OCI-LY1 (cell line): ENCODE data around the gene TNFAIP3.

Source experiments
- H2AFZ ChIP-seq: fragments of 200-600 bp; sonication (generic), shearing (Covaris generic); 2 replicates; pipeline ENCODE4 v1.6.0; 2014; ENCODE audit warnings: antibody characterized with exemption, mild to moderate bottlenecking, low read length
- H3F3A ChIP-seq: fragments of 200-600 bp; sonication (generic), shearing (Covaris generic); 2 replicates; pipeline ENCODE4 v1.6.0; 2014; ENCODE audit warnings: mild to moderate bottlenecking, antibody characterized with exemption, low read length, moderate library complexity; ENCODE audit not compliant: insufficient read depth
- H3K27ac ChIP-seq: fragments of 200-600 bp; sonication (generic); 2 replicates; pipeline ENCODE4 v1.5.1; 2014; ENCODE audit warnings: low read length, mixed run types, mild to moderate bottlenecking, low read depth; ENCODE audit not compliant: poor library complexity, severe bottlenecking
- H3K27me3 ChIP-seq: fragments of 200-600 bp; sonication (generic); 2 replicates; pipeline ENCODE4 v1.6.0; 2014; ENCODE audit warnings: antibody characterized with exemption, mild to moderate bottlenecking, low read length, moderate library complexity; ENCODE audit not compliant: insufficient read depth
- H3K36me3 ChIP-seq: fragments of 200-600 bp; sonication (generic); 2 replicates; pipeline ENCODE4 v1.6.1; 2014; ENCODE audit warnings: mild to moderate bottlenecking, antibody characterized with exemption, low read length, moderate library complexity, mixed read lengths; ENCODE audit not compliant: insufficient read depth
- H3K4me1 ChIP-seq: fragments of 200-600 bp; sonication (generic); 2 replicates; pipeline ENCODE4 v1.5.1; 2014; ENCODE audit warnings: mild to moderate bottlenecking, low read length, moderate library complexity; ENCODE audit not compliant: insufficient read depth, severe bottlenecking
- H3K4me2 ChIP-seq: fragments of 200-600 bp; sonication (generic), shearing (Covaris generic); 2 replicates; pipeline ENCODE4 v1.6.1; 2014; ENCODE audit warnings: low read length
- H3K4me3 ChIP-seq: fragments of 200-600 bp; sonication (generic); 2 replicates; pipeline ENCODE4 v1.5.1; 2014; ENCODE audit warnings: low read length, low read depth, mild to moderate bottlenecking, mixed read lengths; ENCODE audit not compliant: poor library complexity, severe bottlenecking
- H3K79me2 ChIP-seq: fragments of 200-600 bp; shearing (Covaris generic); 2 replicates; pipeline ENCODE4 v1.6.1; 2016; ENCODE audit warnings: mixed run types, low read length, mixed read lengths; ENCODE audit not compliant: insufficient read depth
- H3K9ac ChIP-seq: fragments of 200-600 bp; sonication (generic), shearing (Covaris generic); 2 replicates; pipeline ENCODE4 v1.6.1; 2014; ENCODE audit warnings: mild to moderate bottlenecking, low read length, mixed read lengths
- H3K9me2 ChIP-seq: fragments of 200-600 bp; sonication (generic), shearing (Covaris generic); 2 replicates; pipeline ENCODE4 v1.6.1; 2014; ENCODE audit warnings: low read depth, mild to moderate bottlenecking, low read length, mixed read lengths
- H3K9me3 ChIP-seq: fragments of 200-600 bp; shearing (Covaris generic); 2 replicates; pipeline ENCODE4 v1.6.1; 2014; ENCODE audit warnings: low read length, mixed read lengths
- H4K20me1 ChIP-seq: fragments of 200-600 bp; sonication (generic), shearing (Covaris generic); 2 replicates; pipeline ENCODE4 v1.6.0; 2016; ENCODE audit warnings: mild to moderate bottlenecking, low read length; ENCODE audit not compliant: insufficient read depth
- EZH2 ChIP-seq: fragments of 200-600 bp; sonication (generic), shearing (Covaris generic); IDR thresholded peaks from 2 replicates; pipeline ENCODE4 v1.8.0; 2017; ENCODE audit warnings: borderline replicate concordance, mixed run types, mild to moderate bottlenecking, antibody characterized with exemption, low read length, moderate library complexity, mixed read lengths
- TF ChIP-seq, protein P1 (sequence below): fragments of 200-600 bp; sonication (generic), shearing (Covaris generic); IDR thresholded peaks from 2 replicates; pipeline ENCODE4 v1.5.1; 2017; ENCODE audit warnings: mild to moderate bottlenecking, antibody characterized with exemption, low read length, moderate library complexity, mixed read lengths

Gene TNFAIP3

DNA sequence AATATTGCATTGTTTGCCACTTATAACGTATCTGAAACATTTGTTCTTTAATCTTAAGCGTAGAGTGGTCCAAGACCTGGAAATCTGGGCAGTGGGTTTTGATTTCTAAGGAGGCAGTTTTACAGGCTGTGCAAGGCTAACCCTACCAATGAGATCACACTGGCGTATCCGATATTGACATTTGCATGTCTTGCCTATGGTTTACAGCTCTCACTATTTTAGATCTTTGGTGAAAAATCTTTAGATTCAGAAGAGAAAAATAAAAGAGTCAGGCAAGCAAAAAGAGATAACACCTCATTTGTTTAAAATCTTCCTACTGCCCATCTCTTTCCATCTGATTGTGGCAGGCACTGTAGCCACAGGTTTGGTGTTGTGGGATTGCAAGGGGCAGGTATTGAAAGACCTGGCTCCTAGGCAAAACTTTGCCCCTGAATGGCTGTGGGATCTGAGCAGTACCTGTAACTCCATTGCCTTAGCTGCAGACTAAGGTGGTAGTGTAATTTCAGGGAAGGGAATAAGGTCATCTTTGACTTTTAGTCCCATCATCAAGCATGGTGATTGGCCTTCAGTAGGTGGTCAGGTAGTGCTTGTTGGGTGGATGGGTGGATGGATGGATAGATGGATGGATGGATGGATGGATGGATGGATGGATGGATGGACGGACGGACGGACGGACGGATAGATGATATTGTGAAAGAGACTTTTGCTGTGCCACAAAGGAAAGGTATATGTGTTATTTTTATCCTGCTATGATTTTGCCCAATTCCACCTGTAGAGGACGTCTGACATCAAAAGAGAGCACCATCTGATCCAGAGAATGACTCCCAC, 1.9 kb downstream of the TNFAIP3 start:
- no peak overlapping the region for H3K9ac ChIP-seq
- H3K4me2 ChIP-seq, result peak overlapping the region; percentile 69; the same call in 1 of the 2 replicates
- H3K79me2 ChIP-seq, result no peaks in the 10 kb centered on the region
- no peaks in the 10 kb centered on the region for H3K9me2 ChIP-seq
- no peaks in the 10 kb centered on the region for H4K20me1 ChIP-seq
- no peak overlapping the region for H2AFZ ChIP-seq
- H3K4me3 ChIP-seq, result peak overlapping the region; percentile 66
- TF ChIP-seq, protein P1, sequence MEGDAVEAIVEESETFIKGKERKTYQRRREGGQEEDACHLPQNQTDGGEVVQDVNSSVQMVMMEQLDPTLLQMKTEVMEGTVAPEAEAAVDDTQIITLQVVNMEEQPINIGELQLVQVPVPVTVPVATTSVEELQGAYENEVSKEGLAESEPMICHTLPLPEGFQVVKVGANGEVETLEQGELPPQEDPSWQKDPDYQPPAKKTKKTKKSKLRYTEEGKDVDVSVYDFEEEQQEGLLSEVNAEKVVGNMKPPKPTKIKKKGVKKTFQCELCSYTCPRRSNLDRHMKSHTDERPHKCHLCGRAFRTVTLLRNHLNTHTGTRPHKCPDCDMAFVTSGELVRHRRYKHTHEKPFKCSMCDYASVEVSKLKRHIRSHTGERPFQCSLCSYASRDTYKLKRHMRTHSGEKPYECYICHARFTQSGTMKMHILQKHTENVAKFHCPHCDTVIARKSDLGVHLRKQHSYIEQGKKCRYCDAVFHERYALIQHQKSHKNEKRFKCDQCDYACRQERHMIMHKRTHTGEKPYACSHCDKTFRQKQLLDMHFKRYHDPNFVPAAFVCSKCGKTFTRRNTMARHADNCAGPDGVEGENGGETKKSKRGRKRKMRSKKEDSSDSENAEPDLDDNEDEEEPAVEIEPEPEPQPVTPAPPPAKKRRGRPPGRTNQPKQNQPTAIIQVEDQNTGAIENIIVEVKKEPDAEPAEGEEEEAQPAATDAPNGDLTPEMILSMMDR, result peak; percentile 22; the same call in 1 of the 2 replicates
- no peak for TF ChIP-seq EZH2
- peaks cover 10% of the 10 kb centered on the region; the same call in 1 of the 2 replicates for H3K36me3 ChIP-seq
- no peaks in the 10 kb centered on the region for H3K27me3 ChIP-seq
- no peaks in the 10 kb centered on the region for H3F3A ChIP-seq
- H3K4me1 ChIP-seq, result peaks cover 68% of the 10 kb centered on the region
- H3K27ac ChIP-seq, result no peak overlapping the region
- H3K9me3 ChIP-seq, result no peaks in the 10 kb centered on the region

DNA sequence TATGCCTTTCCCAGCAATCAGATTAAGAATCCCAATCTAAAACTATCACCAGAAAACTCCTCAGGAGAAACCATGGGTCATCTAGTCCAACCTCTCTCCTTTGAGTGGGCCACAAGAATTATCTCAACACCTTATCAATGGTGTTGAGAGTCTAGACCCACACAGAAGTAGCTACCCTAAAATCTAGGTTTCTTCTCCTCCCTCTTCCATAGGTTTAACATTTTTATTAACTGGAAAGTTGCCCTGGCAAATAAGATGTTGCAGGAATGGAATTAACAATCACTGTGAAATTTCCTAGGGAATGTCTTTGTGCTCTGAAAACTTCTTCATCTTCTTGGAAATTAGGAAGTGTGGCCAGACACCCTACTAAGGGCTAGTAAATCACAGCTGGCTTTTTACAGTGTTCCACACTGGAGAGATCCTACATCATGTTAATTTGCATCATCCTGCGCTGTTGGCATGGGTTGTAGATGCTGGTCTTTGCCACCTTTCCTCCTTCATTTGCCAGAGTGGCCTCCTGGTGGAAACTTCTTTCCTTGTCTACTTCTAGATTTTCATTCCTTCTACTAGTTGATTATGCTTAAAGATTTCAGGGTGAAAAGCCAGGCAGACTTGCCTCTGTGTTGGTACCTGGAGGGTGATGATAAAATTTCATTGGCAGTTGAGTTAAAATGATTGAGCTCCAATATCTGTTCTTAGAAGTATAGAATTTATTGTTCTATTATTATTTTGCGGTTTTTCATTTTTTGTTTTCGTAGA, 2.7 kb downstream of the TNFAIP3 start:
- Histone ChIP-seq H3K4me2 (peak overlapping the region; percentile 33; the same call in 1 of the 2 replicates), H3K36me3 (peaks cover 11% of the 10 kb centered on the region; the same call in 1 of the 2 replicates), H4K20me1 (no peaks in the 10 kb centered on the region), H3K9me2 (no peaks in the 10 kb centered on the region), H3K4me3 (no peak overlapping the region), H2AFZ (no peak overlapping the region), H3K79me2 (no peaks in the 10 kb centered on the region), H3K27ac (no peak overlapping the region), H3K4me1 (peaks cover 69% of the 10 kb centered on the region), H3K27me3 (no peaks in the 10 kb centered on the region), H3K9me3 (no peaks in the 10 kb centered on the region), H3F3A (no peaks in the 10 kb centered on the region), H3K9ac (no peak overlapping the region)
- TF ChIP-seq, protein P1, result no peak
- TF ChIP-seq EZH2, result no peak

DNA sequence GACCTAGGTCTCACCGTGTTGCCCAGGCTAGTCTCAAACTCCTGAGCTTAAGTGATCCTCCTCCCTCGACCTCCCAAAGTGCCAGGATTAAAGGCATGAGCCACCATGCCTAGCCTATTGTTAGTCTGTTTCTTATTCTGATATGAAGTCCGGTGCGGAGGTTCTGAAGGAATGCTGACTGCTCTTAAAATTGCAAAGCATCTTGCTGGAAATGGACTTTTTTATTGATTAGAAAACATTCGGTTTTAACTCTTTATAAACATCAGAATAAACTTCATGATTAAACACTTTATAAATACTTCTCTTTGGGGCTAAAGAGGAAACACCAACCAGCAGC, 3.2 kb downstream of the TNFAIP3 start:
- no peak for TF ChIP-seq EZH2
- TF ChIP-seq, protein P1, result no peak
- peak overlapping the region; percentile 33; the same call in 1 of the 2 replicates for H3K4me2 ChIP-seq
- H3F3A ChIP-seq, result no peaks in the 10 kb centered on the region
- H2AFZ ChIP-seq, result no peak overlapping the region
- H3K36me3 ChIP-seq, result peaks cover 16% of the 10 kb centered on the region; the same call in 1 of the 2 replicates
- no peaks in the 10 kb centered on the region for H3K9me3 ChIP-seq
- H4K20me1 ChIP-seq, result no peaks in the 10 kb centered on the region
- H3K9ac ChIP-seq, result no peak overlapping the region
- H3K4me3 ChIP-seq, result no peak overlapping the region
- no peaks in the 10 kb centered on the region for H3K27me3 ChIP-seq
- no peaks in the 10 kb centered on the region for H3K9me2 ChIP-seq
- H3K4me1 ChIP-seq, result peaks cover 69% of the 10 kb centered on the region
- H3K79me2 ChIP-seq, result no peaks in the 10 kb centered on the region
- H3K27ac ChIP-seq, result peak overlapping the region; percentile 28
